Ovary (tissue), 3 donors: ENCODE measurements around the gene GNB1.

Source experiments
- CTCF ChIP-seq, 3 donors: fragments of 450-650 bp in 2 of 3; fragments of 200-600 bp in 1 of 3; IDR thresholded peaks; one replicate each; pipeline versions ENCODE4 v1.5.1 to v1.8.0; 2016 to 2022; ENCODE audit warnings: antibody characterized with exemption in 3 of 3, mild to moderate bottlenecking in 1 of 3
- EP300 ChIP-seq: sonication (generic); formaldehyde crosslinking; IDR thresholded peaks from one replicate; pipeline ENCODE4 v1.6.1; 2017; ENCODE audit warnings: antibody characterized with exemption
- POLR2A ChIP-seq: fragments of 450-650 bp; IDR thresholded peaks from one replicate; pipeline ENCODE4 v1.6.1; 2017; ENCODE audit warnings: antibody characterized with exemption, mild to moderate bottlenecking, moderate library complexity
- donor health status: DM: no; HTN: no; CAD: no.

- no peak for TF ChIP-seq CTCF (IDR thresholded peaks at IDR 0.05)
- no peak for TF ChIP-seq EP300
- no peak for TF ChIP-seq POLR2A
Observed at GRCh38 chr1:1853593-1854257, 37.2 kb downstream of the GNB1 start.
